SK-N-SH (cell line): ENCODE data around the gene TMEM138.

Experiments
- CHD2 ChIP-seq: fragments of 150-350 bp; IDR thresholded peaks from 2 replicates; pipeline ENCODE4 v1.6.1; 2018; ENCODE audit warnings: low read length; ENCODE audit not compliant: partially characterized antibody
- EP300 ChIP-seq, 2 experiments: IDR thresholded peaks; 2 replicates each; pipeline versions ENCODE4 v1.4.0 to v1.6.1; 2012; ENCODE audit warnings: borderline replicate concordance in 1 of 2, low read depth in 1 of 2, low read length in 1 of 2
- GABPA ChIP-seq: IDR thresholded peaks from 2 replicates; pipeline ENCODE4 v1.4.0; 2012; ENCODE audit warnings: low read depth, mild to moderate bottlenecking
- POLR2AphosphoS5 ChIP-seq: IDR thresholded peaks from 2 replicates; pipeline ENCODE4 v1.6.1; 2012; ENCODE audit warnings: low read depth, low read length
- RXRA ChIP-seq: IDR thresholded peaks from 2 replicates; pipeline ENCODE4 v1.4.0; 2012; ENCODE audit warnings: low read depth, mild to moderate bottlenecking, borderline replicate concordance
- SIN3A ChIP-seq: IDR thresholded peaks from 2 replicates; pipeline ENCODE4 v1.6.1; 2012; ENCODE audit warnings: low read depth, mild to moderate bottlenecking, low read length, moderate library complexity, borderline replicate concordance
- TAF1 ChIP-seq: IDR thresholded peaks from 2 replicates; pipeline ENCODE4 v1.6.1; 2012; ENCODE audit warnings: low read depth, mild to moderate bottlenecking, low read length, moderate library complexity, borderline replicate concordance
- TCF12 ChIP-seq: IDR thresholded peaks from 2 replicates; pipeline ENCODE4 v1.4.0; 2012
- USF1 ChIP-seq: IDR thresholded peaks from 2 replicates; pipeline ENCODE4 v1.4.0; 2012; ENCODE audit warnings: low read depth, borderline replicate concordance
- TF ChIP-seq, protein P1 (sequence below): fragments of 200-600 bp; sonication (generic); IDR thresholded peaks from 2 replicates; pipeline ENCODE4 v1.6.1; 2017; ENCODE audit warnings: antibody characterized with exemption, mild to moderate bottlenecking, moderate library complexity
- TF ChIP-seq, protein P2 (sequence below): IDR thresholded peaks from 2 replicates; pipeline ENCODE4 v1.4.0; 2012; ENCODE audit warnings: low read depth, borderline replicate concordance

- TF ChIP-seq GABPA (no peak), SIN3A (no peak), USF1 (no peak), EP300 (IDR thresholded peaks at IDR 0.05; ENCODE audit: borderline replicate concordance in 1 of 2, low read depth in 1 of 2, low read length in 1 of 2) (no peak), POLR2AphosphoS5 (no peak), RXRA (no peak), TCF12 (no peak), CHD2 (no peak), TAF1 (no peak)
- TF ChIP-seq, protein P1, sequence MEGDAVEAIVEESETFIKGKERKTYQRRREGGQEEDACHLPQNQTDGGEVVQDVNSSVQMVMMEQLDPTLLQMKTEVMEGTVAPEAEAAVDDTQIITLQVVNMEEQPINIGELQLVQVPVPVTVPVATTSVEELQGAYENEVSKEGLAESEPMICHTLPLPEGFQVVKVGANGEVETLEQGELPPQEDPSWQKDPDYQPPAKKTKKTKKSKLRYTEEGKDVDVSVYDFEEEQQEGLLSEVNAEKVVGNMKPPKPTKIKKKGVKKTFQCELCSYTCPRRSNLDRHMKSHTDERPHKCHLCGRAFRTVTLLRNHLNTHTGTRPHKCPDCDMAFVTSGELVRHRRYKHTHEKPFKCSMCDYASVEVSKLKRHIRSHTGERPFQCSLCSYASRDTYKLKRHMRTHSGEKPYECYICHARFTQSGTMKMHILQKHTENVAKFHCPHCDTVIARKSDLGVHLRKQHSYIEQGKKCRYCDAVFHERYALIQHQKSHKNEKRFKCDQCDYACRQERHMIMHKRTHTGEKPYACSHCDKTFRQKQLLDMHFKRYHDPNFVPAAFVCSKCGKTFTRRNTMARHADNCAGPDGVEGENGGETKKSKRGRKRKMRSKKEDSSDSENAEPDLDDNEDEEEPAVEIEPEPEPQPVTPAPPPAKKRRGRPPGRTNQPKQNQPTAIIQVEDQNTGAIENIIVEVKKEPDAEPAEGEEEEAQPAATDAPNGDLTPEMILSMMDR, result no peak
- TF ChIP-seq, protein P2, sequence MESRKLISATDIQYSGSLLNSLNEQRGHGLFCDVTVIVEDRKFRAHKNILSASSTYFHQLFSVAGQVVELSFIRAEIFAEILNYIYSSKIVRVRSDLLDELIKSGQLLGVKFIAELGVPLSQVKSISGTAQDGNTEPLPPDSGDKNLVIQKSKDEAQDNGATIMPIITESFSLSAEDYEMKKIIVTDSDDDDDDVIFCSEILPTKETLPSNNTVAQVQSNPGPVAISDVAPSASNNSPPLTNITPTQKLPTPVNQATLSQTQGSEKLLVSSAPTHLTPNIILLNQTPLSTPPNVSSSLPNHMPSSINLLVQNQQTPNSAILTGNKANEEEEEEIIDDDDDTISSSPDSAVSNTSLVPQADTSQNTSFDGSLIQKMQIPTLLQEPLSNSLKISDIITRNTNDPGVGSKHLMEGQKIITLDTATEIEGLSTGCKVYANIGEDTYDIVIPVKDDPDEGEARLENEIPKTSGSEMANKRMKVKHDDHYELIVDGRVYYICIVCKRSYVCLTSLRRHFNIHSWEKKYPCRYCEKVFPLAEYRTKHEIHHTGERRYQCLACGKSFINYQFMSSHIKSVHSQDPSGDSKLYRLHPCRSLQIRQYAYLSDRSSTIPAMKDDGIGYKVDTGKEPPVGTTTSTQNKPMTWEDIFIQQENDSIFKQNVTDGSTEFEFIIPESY, result no peak
Measured at GRCh38 chr11:61417670-61418069, 55.5 kb downstream of the TMEM138 start.
